ENCODE data around the gene ZNF451. TPM values are rescaled to one million over a fixed set of nuclear protein-coding genes. Genes with fewer than 3 reads are reported as not detected.
"Not testable (repeated sequence)": the region's sequence is repeated elsewhere in the genome, so short reads cannot be mapped to it uniquely, and the experiment has no call there.

The ZNF451 gene
- 21.5 TPM for total RNA-seq

DNA sequence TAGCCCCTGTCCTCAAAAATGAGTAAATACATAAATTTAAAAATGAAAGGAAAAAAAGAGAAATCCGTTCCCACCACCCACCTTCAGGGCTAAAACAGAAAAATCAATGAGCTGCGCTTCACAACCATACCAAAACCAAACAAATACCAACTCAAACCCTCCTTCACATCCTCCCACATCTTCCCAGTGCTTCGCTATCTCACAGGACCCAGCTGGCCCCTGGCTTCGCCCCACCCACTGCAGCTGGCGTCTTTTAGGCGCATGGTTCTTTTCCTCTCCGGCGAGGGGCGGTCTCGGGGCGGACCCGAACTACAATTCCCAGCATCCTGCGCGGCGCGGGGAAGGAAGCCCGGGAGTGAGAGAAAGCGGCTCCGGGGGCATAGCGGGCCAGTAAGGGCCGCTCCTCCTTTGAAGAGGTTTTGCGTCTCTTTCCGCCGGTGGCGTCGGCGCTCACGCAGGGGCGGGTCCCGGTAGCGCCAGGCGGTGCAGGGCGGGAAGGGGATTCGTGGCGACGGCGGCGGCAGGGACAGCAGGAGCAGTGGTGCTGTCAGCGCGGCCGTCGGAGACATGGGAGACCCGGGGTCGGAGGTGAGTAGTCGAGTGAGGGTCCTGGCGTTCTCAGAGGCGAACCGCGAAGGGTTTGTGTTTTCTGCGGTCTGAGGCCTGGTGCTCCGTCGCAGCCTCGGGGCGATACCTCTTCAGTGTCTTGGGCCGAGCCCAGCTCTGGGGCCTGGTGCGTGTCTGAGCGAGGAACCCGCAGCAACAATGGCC, at the start of gene ZNF451:
Gene ZNF451, plus strand, starts transcription at position 502 of the 771 bp plus-strand sequence. Its CDS starts 66 bp downstream, at position 568.
- intact Hi-C loops (cut with DNase I), result loop anchor here (2.0 to 5.0 kb wide), 3 partner anchors 43 to 227 kb away; partner anchors contain the start of genes BAG2, KIAA1586 and PRIM2
- TF ChIP-seq, protein P1, sequence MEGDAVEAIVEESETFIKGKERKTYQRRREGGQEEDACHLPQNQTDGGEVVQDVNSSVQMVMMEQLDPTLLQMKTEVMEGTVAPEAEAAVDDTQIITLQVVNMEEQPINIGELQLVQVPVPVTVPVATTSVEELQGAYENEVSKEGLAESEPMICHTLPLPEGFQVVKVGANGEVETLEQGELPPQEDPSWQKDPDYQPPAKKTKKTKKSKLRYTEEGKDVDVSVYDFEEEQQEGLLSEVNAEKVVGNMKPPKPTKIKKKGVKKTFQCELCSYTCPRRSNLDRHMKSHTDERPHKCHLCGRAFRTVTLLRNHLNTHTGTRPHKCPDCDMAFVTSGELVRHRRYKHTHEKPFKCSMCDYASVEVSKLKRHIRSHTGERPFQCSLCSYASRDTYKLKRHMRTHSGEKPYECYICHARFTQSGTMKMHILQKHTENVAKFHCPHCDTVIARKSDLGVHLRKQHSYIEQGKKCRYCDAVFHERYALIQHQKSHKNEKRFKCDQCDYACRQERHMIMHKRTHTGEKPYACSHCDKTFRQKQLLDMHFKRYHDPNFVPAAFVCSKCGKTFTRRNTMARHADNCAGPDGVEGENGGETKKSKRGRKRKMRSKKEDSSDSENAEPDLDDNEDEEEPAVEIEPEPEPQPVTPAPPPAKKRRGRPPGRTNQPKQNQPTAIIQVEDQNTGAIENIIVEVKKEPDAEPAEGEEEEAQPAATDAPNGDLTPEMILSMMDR (IDR thresholded peaks at IDR 0.05), result no peak
- peak; percentile 93 to 99 for DNase-seq (ENCODE audit: low spot score in 2 of 2)
- Histone ChIP-seq H3K4me1 (peaks cover 3 to 24% of the 10 kb centered on the region in 2 donors), H3K4me3 (peak within 1 kb of the TSS; percentile 68 to 84), H3K27ac (peak within 1 kb of the TSS; percentile 79 to 88), H3K36me3 (no peaks in the 10 kb centered on the region), H3K27me3 (no peaks in the 10 kb centered on the region), H3K9me3 (no peaks in the 10 kb centered on the region)

- H3K4me1 ChIP-seq, result peaks cover 0 to 11% of the 10 kb centered on the region in 2 donors
- H3K9me3 ChIP-seq; DNase-seq (ENCODE audit: low spot score in 2 of 2); intact Hi-C loops (cut with DNase I); H3K4me3 ChIP-seq; H3K36me3 ChIP-seq; H3K27me3 ChIP-seq; H3K27ac ChIP-seq: not testable (repeated sequence)
Measured at GRCh38 chr6:57044061-57044460, 45.9 kb upstream of the ZNF451 start.

GRCh38 chr6:57044568-57044967, 45.4 kb upstream of the ZNF451 start:
- intact Hi-C loops (cut with DNase I), result no loop called here
- no peak overlapping the region for H3K4me3 ChIP-seq
- no peaks in the 10 kb centered on the region for H3K27me3 ChIP-seq
- H3K36me3 ChIP-seq, result no peaks in the 10 kb centered on the region
- H3K27ac ChIP-seq, result no peak overlapping the region
- H3K4me1 ChIP-seq, result peaks cover 0 to 12% of the 10 kb centered on the region in 2 donors
- TF ChIP-seq, protein P1 (IDR thresholded peaks at IDR 0.05), result no peak
- no peak for DNase-seq (ENCODE audit: low spot score in 2 of 2)
- no peaks in the 10 kb centered on the region for H3K9me3 ChIP-seq

GRCh38 chr6:57046332-57047256, 43.4 kb upstream of the ZNF451 start, which contains the start of gene KIAA1586:
KIAA1586 (plus strand) TSS chr6:57046693; CDS start chr6:57046756, 63 bp downstream.
- H3K27me3 ChIP-seq, H3K9me3 ChIP-seq, H3K27ac ChIP-seq: not testable (repeated sequence)
- intact Hi-C loops (cut with DNase I), result loop anchor here (1.0 to 5.0 kb wide), 3 partner anchors 41 to 270 kb away; partner anchors contain the start of gene BAG2
- Histone ChIP-seq H3K4me3 (peak within 1 kb of the TSS; percentile 58 to 59), H3K36me3 (peaks cover 1 to 13% of the 10 kb centered on the region in 2 donors), H3K4me1 (peaks cover 0 to 12% of the 10 kb centered on the region in 2 donors)
- DNase-seq (ENCODE audit: low spot score in 2 of 2), result peak; percentile 62 to 95

- intact Hi-C loops (cut with DNase I), result loop anchor here (5.0 kb wide), 2 partner anchors 40 to 125 kb away; partner anchors contain the start of gene BAG2
- Histone ChIP-seq H3K4me1 (peaks cover 0 to 12% of the 10 kb centered on the region in 2 donors), H3K36me3 (peaks cover 8 to 19% of the 10 kb centered on the region in 2 donors)
- H3K4me3 ChIP-seq; H3K27ac ChIP-seq; H3K9me3 ChIP-seq; DNase-seq (ENCODE audit: low spot score in 2 of 2); H3K27me3 ChIP-seq: not testable (repeated sequence)
Measured at GRCh38 chr6:57047257-57047585, 42.8 kb upstream of the ZNF451 start.

- H3K36me3 ChIP-seq, result peaks cover 8 to 22% of the 10 kb centered on the region in 2 donors
- intact Hi-C loops (cut with DNase I), result loop anchor here (5.0 kb wide), 2 partner anchors 39 to 124 kb away; partner anchors contain the start of gene BAG2
- H3K27ac ChIP-seq; DNase-seq (ENCODE audit: low spot score in 2 of 2); H3K27me3 ChIP-seq; H3K9me3 ChIP-seq: not testable (repeated sequence)
- H3K4me3 ChIP-seq, result peak overlapping the region in 1 of 2 donors; percentile 26
- peaks cover 0 to 12% of the 10 kb centered on the region in 2 donors for H3K4me1 ChIP-seq
Measured at GRCh38 chr6:57047859-57048258, 42.1 kb upstream of the ZNF451 start.

DNA sequence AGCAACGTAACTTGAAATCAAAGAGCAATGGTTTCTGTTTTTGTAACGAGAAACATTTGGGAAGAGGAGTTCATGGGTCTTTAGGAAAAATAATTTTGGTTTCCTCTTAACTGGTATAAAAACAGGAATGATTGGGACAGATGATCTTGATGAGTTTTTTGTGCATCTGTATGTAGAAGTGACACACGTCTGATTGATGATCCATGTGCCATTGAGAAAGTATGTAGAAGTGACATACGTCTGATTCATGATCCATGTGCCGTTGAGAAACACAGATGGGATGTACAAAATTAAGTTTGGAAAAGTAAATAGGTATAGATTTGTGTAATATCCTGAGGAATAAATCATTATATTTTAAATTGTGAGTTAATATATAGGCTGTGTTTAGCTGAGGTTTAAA, 41.4 kb upstream of the ZNF451 start:
- TF ChIP-seq, protein P1 (IDR thresholded peaks at IDR 0.05), result no peak
- H3K27me3 ChIP-seq, result no peaks in the 10 kb centered on the region
- H3K27ac ChIP-seq, result no peak overlapping the region
- peaks cover 8 to 29% of the 10 kb centered on the region in 2 donors for H3K36me3 ChIP-seq
- no peak for DNase-seq (ENCODE audit: low spot score in 2 of 2)
- peaks cover 0 to 12% of the 10 kb centered on the region in 2 donors for H3K4me1 ChIP-seq
- H3K4me3 ChIP-seq, result no peak overlapping the region
- intact Hi-C loops (cut with DNase I), result loop anchor here (5.0 kb wide), 2 partner anchors 39 to 124 kb away; partner anchors contain the start of gene BAG2
- no peaks in the 10 kb centered on the region for H3K9me3 ChIP-seq
